GM13977 (cell line): ENCODE measurements around the gene KLC4.

Experiments
- DNase-seq: peaks from one replicate; pipeline ENCODE4 v3.0.0; 2012; ENCODE audit warnings: low spot score
- in situ Hi-C: fragments of 300-500 bp; cut with MboI; formaldehyde crosslinking; loops from one replicate; pipeline ENCODE4 v1.12.0; 2022; ENCODE audit warnings: low sequenced_read_pairs, low pct_unique_long_range_greater_than_20kb, mixed read lengths, inconsistent platforms; ENCODE audit not compliant: unreplicated experiment
- TF ChIP-seq, protein P1 (sequence below): IDR thresholded peaks from 2 replicates; pipeline ENCODE4 v1.5.1; 2012; ENCODE audit warnings: mild to moderate bottlenecking, control low read depth; ENCODE audit not compliant: insufficient read depth; ENCODE audit errors: extremely low read depth, missing control alignments

The KLC4 gene

GRCh38 chr6:43016176-43016942 lies 43.1 kb upstream of the KLC4 start:
- in situ Hi-C loops = no loop called here
- no peak for DNase-seq
- TF ChIP-seq, protein P1, sequence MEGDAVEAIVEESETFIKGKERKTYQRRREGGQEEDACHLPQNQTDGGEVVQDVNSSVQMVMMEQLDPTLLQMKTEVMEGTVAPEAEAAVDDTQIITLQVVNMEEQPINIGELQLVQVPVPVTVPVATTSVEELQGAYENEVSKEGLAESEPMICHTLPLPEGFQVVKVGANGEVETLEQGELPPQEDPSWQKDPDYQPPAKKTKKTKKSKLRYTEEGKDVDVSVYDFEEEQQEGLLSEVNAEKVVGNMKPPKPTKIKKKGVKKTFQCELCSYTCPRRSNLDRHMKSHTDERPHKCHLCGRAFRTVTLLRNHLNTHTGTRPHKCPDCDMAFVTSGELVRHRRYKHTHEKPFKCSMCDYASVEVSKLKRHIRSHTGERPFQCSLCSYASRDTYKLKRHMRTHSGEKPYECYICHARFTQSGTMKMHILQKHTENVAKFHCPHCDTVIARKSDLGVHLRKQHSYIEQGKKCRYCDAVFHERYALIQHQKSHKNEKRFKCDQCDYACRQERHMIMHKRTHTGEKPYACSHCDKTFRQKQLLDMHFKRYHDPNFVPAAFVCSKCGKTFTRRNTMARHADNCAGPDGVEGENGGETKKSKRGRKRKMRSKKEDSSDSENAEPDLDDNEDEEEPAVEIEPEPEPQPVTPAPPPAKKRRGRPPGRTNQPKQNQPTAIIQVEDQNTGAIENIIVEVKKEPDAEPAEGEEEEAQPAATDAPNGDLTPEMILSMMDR = no peak

- no peak for DNase-seq
Observed at GRCh38 chr6:43016943-43017334, 42.5 kb upstream of the KLC4 start.

DNA sequence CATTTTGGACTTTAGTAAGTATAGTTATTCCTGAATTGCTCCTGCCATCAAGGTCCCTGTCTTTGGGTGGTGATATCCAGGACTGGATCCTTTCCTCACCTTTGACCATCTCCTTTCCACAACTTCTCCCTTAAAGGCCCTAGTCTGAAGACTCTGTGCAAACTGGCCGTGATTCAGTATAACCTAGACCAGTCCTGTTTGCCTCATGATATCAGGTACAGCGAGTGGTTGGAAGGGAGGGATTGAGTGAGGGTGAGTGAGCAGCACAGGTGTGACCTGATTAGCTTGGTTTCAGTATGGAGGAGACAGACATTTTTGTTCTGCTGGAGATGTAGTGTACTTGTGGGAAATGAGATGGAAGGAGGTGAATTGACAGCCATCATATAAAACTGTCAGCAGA lies 40.3 kb upstream of the KLC4 start:
- no peak for DNase-seq
- TF ChIP-seq, protein P1 = no peak
- in situ Hi-C loops = no loop called here

More at GRCh38 chr6:43016943-43017334, 42.5 kb upstream of the KLC4 start:
- TF ChIP-seq, protein P1 = no peak
- in situ Hi-C loops = no loop called here

GRCh38 chr6:43020052-43020705 lies 39.3 kb upstream of the KLC4 start:
- in situ Hi-C loops = no loop called here
- no peak for DNase-seq

GRCh38 chr6:43020847-43021246 lies 38.6 kb upstream of the KLC4 start:
- TF ChIP-seq, protein P1 = no peak
- no peak for DNase-seq
- in situ Hi-C loops = no loop called here

More at GRCh38 chr6:43020052-43020705, 39.3 kb upstream of the KLC4 start:
- TF ChIP-seq, protein P1 = no peak

GRCh38 chr6:43021270-43022047 lies 38.0 kb upstream of the KLC4 start, which contains the start of gene RRP36:
Gene RRP36, plus strand, starts transcription at chr6:43021623. Its CDS starts 32 bp downstream, at chr6:43021655.
- in situ Hi-C loops = no loop called here
- peak; percentile 87 for DNase-seq
- TF ChIP-seq, protein P1 = no peak
